GM21360 (cell line): ENCODE data around the gene PC.
"Not testable (repeated sequence)": the region's sequence is repeated elsewhere in the genome, so short reads cannot be mapped to it uniquely, and the experiment has no call there.

Experiments used
- ATAC-seq: cut with Tn5 transposase; IDR thresholded peaks from one replicate; pipeline ENCODE4 v1.9.1; 2021; ENCODE audit warnings: mild to moderate bottlenecking, moderate library complexity; ENCODE audit not compliant: unreplicated experiment

Gene PC

DNA sequence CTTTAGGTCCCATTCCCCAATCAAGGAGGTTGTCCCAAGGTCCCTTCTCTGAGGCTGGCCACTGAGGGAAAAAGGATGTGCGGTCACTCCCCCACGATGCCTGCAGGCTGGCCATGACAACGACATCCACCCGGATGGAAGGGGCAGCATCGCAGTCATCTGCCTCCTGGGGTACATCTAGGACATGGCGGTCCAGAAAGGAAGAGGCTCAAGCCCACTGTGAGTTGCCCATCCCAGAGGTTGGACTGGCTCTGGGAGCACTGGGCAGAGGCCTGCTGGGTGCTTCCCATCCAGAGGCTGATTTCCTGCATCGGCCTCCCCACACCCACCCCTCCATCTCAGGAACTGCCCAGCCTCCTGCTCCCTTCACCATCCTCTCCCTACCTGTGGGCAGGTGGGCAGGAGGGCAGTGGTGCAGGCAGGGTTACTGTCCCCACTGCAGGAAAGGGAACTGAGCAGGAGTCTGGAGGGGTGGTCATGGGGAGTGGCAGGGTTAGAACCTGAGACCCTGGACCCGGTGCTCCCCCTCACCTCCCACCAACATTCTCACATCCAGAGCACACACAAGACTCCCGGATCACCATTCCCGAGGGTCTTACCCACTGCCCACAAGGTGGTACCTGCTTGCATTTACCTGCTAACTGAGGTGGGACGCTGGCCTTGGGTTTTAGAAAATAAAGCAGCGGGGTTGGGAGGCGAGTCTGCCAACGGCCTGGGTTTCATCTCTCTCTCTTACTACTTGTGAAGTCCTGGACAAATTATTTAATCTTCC is 110.5 kb downstream of the PC start:
- no peak for ATAC-seq

DNA sequence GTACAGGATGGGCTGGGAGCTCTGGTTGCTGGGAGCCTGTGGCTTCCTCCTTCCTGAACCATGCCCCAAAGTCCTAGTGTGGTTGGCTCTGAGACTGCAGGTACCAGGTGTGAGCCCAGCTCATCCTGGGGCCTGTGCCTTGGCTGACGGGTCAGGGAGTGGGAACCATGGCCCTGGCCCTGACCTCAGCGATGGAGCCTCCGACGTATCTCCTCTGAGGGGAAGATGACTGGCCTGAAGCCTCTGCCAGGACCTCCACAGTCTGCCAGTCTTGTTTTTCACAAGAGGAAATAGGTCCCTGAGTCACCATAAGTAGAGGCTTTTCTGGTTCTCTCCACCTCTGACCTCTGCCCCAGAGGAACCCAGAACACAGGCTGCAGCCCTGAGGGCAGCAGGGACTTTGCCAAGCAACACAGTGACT is 111.5 kb downstream of the PC start:
- no peak for ATAC-seq

DNA sequence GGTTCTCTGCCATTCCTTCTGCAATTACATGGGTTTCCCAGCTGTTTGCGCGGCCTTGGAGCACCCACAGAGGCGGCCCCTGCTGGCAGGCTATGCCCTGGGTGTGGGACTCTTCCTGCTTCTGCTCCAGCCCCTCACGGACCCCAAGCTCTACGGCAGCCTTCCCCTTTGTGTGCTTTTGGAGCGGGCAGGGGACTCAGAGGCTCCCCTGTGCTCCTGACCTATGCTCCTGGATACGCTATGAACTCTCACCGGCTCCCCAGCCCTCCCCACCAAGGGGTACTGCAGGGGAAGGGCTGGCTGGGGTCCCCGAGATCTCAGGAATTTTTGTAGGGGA is 112.3 kb downstream of the PC start:
- no peak for ATAC-seq

DNA sequence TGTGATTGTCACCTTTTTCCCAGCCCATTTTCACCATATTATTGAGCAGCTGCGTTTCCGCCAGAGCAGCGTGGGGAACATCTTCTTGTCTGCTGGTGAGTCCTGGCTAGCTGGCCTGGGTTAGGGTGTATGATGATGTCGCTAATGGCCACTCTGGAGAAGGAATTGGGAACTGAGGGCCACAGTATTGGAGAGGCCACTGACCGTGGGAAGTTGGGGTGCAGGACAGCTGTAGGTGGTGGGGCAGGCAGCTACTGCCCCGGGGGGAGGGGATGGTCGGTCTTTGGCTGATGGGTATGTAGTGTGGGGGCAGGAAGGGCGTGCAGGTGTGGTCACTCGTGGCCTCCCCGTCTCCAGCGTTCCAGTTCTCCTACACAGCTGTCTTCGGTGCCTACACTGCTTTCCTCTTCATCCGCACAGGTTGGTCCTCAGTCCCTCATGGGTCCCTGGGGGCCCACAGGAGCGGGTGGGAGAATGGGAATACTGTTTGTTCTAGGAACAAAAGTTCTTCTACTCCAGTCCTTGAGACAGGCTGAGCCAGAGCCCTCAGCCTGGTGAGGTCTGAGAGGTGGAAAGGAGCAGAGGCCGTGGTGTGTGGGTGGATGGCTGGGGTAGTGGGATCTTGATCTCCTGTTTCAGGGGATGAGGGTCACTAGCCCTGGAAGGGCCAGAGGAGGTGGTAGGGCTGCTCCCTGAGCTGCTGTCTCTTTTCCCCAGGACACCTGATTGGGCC is 112.9 kb downstream of the PC start:
- no peak for ATAC-seq

DNA sequence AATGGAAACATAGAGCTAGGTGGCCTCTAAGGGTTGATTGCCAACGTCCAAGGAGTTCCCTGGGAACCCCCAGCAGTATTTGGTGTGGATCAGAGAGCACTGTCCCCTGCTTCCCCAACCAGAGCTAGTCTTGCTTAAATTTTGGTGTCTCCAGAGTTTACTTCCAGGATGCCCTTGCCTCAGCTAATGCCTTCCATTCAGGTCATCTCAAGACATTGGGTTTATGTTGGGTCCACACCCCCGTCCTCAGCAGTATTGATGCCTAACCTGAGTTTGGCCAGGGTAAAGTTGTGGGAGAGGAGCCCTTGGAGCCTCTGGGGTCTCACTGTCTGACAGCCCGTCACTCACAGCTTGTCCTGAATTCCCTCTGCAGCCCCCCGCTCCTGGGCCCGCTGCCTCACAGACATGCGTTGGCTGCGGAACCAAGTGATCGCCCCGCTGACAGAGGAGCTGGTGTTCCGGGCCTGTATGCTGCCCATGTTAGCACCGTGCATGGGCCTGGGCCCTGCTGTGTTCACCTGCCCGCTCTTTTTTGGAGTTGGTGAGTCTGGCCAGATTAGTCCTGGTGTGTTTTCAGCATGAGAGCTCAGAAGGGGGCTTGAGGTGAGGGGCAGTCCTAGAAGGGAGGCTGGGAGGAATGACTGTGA is 113.6 kb downstream of the PC start:
- no peak for ATAC-seq

DNA sequence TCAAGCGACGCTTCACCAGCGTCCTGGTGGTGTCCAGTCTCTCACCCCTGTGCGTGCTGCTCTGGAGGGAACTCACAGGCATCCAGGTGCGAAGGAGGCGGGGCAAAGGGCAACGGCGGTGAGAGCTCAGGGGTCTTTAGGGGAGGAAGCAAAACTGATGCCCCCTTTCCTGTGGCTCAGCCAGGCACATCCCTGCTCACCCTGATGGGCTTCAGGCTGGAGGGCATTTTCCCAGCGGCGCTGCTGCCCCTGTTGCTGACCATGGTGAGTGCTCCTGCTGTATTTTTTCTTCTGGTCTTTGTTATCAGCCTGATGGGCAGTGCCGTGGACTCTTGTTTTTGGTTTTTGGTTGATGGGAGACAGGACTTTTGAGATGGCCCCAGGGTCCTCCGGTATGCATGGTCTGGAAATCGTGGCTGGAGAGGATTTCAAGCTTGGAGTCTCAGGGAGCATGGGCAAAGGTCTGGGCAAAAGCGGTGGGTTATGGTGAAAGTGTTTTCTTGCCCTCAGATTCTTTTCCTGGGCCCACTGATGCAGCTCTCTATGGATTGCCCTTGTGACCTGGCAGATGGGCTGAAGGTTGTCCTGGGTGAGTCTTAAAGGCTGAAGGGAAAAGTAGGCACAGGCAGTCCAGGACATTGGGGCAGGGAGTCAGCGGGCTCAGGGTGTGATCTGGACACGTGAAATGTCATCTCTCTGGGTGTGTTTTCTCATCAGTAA is 114.2 kb downstream of the PC start:
- no peak for ATAC-seq

DNA sequence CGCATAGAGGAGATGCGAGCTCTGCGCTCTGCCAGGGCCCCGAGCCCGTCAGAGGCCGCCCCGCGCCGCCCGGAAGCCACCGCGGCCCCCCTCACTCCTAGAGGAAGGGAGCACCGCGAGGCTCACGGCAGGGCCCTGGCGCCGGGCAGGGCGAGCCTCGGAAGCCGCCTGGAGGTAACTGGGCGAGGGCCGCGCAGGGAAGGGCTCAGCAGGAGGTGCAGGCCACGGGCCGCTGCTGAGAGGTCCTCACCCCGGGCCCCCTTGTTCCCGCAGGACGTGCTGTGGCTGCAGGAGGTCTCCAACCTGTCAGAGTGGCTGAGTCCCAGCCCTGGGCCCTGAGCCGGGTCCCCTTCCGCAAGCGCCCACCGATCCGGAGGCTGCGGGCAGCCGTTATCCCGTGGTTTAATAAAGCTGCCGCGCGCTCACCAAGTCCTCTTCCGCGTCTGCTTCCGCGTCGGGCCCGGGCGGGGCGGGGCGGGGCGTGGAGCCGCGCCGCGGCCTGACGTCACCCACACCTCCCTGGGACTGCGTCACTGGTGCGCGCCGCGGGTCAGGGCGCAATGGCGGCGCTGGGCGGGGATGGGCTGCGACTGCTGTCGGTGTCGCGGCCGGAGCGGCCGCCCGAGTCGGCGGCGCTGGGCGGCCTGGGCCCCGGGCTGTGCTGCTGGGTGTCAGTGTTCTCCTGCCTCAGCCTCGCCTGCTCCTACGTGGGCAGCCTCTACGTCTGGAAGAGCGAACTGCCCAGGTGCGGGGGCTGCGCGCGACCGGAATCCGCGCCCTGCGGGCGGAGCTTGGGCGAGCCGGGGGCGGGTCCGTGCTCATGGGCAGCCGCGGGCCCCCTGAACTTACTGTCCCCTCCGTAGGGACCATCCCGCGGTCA is 115.0 kb downstream of the PC start, which contains the start of gene RCE1:
RCE1 (plus strand) TSS at position 546 of the 880 bp plus-strand sequence; CDS start at position 561, 15 bp downstream.
- peak; percentile 74 for ATAC-seq

DNA sequence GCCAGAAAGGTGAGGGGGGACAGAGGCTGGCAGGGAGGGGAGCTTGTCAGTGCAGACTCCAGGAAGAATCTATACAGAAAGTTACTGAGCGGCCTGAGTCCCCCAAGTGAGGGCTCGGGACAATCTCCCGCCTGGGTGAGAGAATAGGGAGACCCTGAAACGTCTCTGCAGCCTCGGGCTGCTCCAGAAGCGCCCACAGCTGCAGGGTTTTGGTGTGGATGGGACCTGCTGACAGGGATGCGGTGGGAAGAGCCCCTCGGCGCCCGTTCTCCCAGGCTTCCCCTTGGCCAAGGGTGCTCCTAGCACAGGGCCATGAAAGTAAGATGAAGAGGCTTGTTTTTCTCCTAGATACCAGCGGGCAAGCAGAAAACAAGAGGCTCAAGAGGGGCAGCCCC is 115.7 kb downstream of the PC start:
- ATAC-seq: no peak

DNA sequence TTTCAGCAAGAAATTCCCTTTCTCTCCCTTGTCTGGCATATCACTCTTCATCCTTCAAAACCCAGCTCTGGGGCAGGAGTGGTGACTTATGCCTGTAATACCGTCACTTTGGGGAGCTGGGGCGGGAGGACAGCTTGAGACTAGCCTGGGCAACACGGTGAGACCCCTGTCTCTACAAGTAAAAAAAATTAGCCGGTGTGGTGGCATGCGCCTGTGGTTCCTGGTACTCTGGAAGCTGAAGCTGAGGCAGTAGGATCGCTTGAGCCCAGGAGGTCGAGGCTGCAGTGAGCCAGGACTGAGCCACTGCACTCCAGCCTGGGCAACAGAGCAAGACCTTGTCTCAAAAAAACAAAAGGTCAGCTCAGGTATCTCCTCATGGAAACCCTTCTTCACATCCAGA is 116.3 kb downstream of the PC start:
- ATAC-seq: no peak

DNA sequence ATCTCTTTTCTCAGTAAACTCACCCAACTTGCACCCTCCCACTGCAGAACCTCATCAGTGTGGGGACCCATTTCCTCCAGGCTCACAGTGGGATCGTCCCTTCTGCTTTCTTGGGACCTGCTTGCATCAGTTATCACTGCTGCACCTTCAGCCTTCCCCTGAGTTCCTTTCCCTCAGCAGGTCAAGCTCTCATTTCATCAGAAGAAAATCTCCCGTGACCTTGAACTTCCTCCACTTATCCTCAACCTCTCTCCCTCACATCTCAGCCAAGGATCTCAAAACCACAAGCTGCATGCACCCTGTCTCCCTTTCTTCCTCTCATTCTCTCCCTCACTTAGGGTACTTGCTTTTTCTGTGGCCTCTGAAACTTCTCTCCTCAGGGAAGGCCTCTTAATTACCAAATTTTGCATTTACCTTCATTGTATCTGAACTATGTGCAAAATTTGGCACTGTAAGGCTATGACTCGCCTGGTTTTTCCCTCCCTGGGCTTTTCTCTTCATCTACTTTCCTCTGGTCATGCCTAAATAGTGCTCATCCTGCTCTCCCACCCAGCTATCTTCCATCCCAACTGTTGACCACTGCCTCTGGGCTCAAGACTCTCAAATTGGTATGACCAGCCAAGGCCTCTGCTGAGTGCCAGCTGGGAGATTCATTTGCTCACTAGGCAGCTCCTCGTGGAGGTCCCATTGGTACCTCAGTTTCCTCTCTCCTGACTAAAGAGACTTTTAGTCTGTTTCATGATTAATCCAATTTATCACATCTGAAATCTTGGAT is 117.7 kb downstream of the PC start:
- no peak for ATAC-seq

DNA sequence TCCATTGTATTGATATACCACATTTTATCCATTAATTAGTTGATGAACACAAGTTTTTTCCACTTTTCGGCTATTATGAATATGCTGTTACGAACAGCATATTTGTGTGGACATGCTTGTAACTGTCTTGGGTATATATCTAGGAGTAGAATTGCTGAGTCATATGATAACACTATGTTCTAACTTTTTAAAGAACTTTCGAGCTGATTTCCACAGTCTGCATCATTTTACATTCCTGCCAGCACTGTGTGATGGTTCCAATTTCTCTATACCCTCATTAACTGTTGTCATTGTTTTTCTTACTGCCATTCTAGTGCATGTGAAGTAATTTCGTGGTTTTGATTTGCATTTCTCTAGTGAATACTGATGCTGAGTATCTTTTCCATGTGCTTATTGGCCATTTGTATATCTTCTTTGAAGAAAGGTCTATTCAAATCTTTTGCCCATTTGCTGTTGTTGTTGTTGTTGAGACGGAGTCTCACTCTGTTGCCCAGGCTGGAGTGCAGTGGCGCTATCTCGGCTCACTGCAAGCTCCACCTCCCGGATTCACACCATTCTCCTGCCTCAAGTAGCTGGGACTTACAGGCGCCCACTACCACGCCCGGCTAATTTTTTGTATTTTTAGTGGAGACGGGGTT is 122.3 kb downstream of the PC start:
- no peak for ATAC-seq

DNA sequence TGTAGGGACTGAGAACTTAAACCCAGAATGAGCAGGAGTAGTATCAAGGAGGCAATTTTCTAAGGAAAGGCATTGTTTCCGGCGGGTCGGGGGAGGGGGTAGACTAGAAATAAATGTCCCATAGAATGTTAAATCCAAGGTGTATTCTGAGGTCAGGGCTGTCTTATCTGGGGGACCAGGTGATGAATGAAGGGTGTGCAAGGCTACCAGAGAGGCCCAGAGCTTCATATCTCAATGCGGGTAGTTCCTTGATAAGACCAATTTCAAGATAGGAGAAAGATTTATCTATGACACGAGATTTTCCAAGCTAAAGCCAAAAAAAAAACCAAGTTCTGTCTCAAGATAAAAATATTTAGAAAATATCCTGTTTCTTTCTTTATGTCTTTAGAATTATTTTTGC is 123.2 kb downstream of the PC start:
- ATAC-seq: no peak

DNA sequence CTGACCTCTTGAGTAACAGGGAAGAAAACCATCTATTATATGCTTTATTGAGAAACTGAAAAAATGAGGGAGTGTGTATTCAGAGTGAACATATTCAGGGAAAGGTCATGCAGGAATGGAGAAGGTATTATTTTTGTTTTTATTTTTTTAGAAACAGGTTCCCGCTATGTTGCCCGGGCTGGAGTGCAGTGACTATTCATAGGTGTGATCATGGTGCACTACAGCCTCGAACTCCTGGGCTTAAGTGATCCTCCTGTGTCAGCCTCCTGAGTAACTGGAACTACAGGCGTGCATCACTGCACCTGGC is 123.7 kb downstream of the PC start:
- no peak for ATAC-seq

DNA sequence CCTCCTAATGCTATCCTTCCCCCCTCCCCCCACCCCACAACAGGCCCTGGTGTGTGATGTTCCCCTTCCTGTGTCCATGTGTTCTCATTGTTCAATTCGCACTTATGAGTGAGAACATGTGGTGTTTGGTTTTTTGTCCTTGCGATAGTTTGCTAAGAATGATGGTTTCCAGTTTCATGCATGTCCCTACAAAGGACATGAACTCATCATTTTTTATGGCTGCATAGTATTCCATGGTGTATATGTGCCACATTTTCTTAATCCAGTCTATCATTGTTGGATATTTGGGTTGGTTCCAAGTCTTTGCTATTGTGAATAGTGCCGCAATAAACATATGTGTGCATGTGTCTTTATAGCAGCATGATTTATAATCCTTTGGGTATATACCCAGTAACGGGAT is 133.6 kb downstream of the PC start:
- not testable (repeated sequence) for ATAC-seq

DNA sequence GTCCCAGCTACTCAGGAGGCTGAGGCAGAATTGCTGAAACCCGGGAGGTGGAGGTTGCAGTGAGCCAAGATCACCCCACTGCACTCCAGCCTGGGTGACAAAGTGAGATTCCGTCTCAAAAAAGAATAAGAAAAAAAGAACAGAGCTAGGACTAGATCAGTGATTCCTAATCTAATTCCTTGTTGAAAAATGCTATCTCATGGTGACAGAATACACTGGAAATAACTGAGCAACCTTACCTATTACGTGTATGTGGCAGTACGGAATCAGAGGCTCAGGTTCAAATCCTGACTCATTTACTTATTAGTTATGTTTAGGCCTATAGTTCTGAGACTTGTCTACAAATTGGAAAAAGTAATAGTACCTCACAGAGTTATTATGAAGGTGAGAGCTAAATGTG is 134.5 kb downstream of the PC start:
- ATAC-seq: no peak

DNA sequence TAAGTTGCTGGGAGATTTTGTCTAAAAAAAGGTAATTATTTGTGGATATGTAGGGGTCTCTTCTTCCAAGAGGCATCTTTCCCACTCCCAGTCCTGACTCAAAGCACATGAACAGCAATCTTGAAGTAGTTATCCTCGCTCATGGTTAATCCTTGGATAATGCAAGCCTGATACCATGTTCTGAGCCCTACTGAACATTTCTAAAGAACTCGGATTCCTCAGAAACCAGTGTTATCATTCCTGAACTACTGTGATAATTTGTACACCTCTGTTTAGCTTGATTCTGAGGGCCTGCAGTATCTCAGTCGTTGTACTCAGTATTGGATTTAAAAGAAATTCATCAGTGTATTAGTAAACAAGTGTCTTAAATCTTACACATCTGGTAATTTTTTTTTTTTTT is 137.3 kb downstream of the PC start:
- no peak for ATAC-seq

DNA sequence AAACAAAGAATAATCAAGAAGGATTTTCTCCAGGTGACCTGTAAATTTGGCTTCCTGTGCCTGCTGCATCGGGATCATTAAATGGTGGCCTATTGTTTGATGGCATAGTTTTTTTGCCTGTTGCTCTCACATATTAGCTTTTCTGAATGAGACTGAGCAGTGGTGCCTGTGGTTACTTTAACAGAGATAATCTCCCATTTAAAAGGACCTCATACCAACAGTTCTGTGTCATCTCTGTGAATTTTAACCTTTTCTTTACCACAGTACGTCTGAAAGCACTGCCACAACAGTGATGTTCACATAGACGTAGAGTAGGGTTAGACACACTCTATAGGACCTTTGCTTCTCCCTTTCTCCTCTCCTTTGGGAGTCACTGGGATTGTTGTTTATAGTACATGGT is 137.8 kb downstream of the PC start:
- no peak for ATAC-seq

DNA sequence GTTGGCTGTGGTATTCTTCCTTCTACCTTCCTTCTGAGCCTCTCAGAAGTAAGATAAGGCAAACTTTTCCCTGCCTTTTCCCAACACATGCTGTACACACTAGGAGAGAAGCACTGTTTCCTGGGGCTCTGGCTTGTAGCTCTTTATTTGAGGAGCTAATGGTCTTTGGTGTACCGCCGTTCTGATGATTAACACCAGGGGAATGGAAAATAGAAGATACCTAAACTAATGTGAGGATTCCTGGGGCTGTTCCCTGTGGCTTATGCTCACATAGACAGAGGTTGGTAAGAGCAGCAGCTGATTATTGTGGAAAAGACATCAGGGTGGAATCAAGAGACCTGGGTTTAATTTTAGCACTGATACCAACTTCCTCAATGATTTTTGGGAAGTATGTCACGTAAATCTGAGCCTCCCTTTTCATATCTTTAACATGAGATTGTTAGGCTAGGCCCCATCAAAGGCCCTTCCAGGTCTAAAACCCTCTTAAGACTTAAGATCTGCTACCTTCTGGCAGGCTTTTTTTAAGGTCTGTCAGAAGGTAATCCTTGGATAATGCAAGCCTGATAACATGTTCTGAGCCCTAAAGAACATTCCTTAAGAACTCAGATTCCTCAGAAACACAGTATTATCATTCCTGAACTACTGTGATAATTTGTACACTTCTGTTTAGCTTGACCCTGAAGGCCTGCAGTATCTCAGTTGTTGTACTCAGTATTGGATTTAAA is 139.8 kb downstream of the PC start:
- ATAC-seq: no peak

DNA sequence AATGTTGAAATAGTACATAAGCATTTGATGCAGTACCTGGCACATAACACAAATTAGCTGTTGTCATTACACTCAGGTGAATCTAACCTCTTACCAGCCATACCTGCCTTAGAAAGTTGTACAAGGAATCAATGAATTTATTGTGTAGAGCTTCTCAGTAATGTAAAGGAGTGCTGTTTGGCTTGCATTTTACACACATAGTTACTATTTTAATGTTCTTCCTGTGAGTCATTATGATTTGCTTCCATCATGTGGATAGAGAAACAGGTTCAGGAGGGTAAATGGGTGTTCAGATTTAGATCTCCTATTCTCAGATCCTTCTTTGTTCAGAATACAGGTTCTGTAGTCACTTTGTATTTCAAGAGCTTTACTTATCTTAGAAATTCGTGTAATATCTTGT is 142.5 kb downstream of the PC start:
- ATAC-seq: no peak
